OCI-LY3 (cell line): ENCODE results near the gene GALNT2.

Experiments used
- H2AFZ ChIP-seq: fragments of 200-600, 300-600 bp; shearing (Covaris generic); 2 replicates; pipeline ENCODE4 v1.6.0; 2014; ENCODE audit warnings: antibody characterized with exemption, low read depth, low read length
- H3K27ac ChIP-seq: fragments of 200-600, 300-600 bp; sonication (generic); 2 replicates; pipeline ENCODE4 v1.5.1; 2014; ENCODE audit warnings: mild to moderate bottlenecking, low read length, moderate library complexity, mixed read lengths
- H3K27me3 ChIP-seq: fragments of 200-600, 300-600 bp; sonication (generic); 2 replicates; pipeline ENCODE4 v1.6.1; 2014; ENCODE audit warnings: low read depth, low read length, mixed read lengths
- H3K36me3 ChIP-seq: fragments of 200-600, 300-600 bp; sonication (generic); replicated peaks from 2 replicates; pipeline ENCODE3; 2014; ENCODE audit warnings: low read depth, low read length, mixed read lengths
- H3K4me1 ChIP-seq: fragments of 300-600, 200-600 bp; sonication (generic); 2 replicates; pipeline ENCODE4 v1.6.1; 2014; ENCODE audit warnings: low read length, mixed read lengths
- H3K4me2 ChIP-seq: fragments of 200-600, 300-600 bp; sonication (generic); 2 replicates; pipeline ENCODE4 v1.6.1; 2014; ENCODE audit warnings: low read length, mixed read lengths
- H3K4me3 ChIP-seq: fragments of 300-600, 200-600 bp; sonication (generic); 2 replicates; pipeline ENCODE4 v1.5.1; 2014; ENCODE audit warnings: antibody characterized with exemption, mild to moderate bottlenecking, low read length, moderate library complexity
- H3K79me2 ChIP-seq: fragments of 300-600, 200-600 bp; shearing (Covaris generic); 2 replicates; pipeline ENCODE4 v1.6.1; 2014; ENCODE audit warnings: mild to moderate bottlenecking, low read length, mixed read lengths
- H3K9ac ChIP-seq: fragments of 300-600, 200-600 bp; shearing (Covaris generic); 2 replicates; pipeline ENCODE4 v1.6.0; 2014; ENCODE audit warnings: mild to moderate bottlenecking, low read length, moderate library complexity
- H3K9me3 ChIP-seq: fragments of 200-600, 300-600 bp; shearing (Covaris generic); 2 replicates; pipeline ENCODE4 v1.6.1; 2014; ENCODE audit warnings: low read length, mixed read lengths; ENCODE audit not compliant: insufficient read depth
- H4K20me1 ChIP-seq: fragments of 200-600, 300-600 bp; sonication (generic); 2 replicates; pipeline ENCODE4 v1.6.1; 2016; ENCODE audit warnings: low read length, mixed read lengths; ENCODE audit not compliant: insufficient read depth
- EZH2phosphoT487 ChIP-seq: fragments of 200-600 bp; shearing (Covaris generic); IDR thresholded peaks from 2 replicates; pipeline ENCODE4 v1.6.1; 2018; ENCODE audit warnings: antibody characterized with exemption, mixed run types, low read depth
- TF ChIP-seq, protein P1 (sequence below): fragments of 200-600, 300-600 bp; sonication (generic); IDR thresholded peaks from 2 replicates; pipeline ENCODE4 v1.5.1; 2014; ENCODE audit warnings: antibody characterized with exemption, low read length, low read depth

The GALNT2 gene

DNA sequence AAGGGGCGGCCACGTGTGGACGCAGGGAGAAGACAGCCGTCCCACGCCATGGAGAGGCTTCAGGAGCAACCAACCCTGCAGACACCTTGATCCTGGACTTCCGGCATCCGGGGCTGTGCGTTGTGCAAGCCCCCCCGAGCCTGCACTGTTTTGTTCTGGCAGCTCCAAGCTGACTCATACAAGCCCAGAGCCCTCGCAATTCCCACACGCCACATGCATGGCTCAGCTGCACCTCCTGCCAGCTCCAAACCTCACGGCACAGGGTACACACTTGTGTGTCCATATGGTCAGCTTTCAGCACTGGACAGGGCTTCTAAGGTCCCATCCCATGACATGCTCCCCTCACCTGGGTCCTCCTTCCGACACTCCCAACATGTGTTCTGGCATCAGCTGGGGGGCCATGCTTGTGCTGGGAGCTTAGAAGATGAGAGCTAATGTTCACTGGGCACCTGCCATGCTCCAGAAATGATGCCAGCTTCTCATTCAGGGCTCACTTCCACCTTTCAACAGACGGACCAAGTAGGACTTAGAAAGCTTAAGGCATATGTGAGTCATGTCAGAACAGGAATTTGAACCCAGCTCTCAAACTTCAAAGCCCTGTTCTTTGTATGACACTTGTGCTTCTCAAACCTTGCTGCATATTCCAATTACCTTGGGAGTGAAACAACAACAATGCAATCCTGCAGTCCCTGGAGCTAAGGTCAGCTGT is 221.8 kb downstream of the GALNT2 start:
- TF ChIP-seq, protein P1, sequence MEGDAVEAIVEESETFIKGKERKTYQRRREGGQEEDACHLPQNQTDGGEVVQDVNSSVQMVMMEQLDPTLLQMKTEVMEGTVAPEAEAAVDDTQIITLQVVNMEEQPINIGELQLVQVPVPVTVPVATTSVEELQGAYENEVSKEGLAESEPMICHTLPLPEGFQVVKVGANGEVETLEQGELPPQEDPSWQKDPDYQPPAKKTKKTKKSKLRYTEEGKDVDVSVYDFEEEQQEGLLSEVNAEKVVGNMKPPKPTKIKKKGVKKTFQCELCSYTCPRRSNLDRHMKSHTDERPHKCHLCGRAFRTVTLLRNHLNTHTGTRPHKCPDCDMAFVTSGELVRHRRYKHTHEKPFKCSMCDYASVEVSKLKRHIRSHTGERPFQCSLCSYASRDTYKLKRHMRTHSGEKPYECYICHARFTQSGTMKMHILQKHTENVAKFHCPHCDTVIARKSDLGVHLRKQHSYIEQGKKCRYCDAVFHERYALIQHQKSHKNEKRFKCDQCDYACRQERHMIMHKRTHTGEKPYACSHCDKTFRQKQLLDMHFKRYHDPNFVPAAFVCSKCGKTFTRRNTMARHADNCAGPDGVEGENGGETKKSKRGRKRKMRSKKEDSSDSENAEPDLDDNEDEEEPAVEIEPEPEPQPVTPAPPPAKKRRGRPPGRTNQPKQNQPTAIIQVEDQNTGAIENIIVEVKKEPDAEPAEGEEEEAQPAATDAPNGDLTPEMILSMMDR, result no peak
- no peak for TF ChIP-seq EZH2phosphoT487
- H3K27ac ChIP-seq, result no peak overlapping the region
- no peak overlapping the region for H3K4me2 ChIP-seq

DNA sequence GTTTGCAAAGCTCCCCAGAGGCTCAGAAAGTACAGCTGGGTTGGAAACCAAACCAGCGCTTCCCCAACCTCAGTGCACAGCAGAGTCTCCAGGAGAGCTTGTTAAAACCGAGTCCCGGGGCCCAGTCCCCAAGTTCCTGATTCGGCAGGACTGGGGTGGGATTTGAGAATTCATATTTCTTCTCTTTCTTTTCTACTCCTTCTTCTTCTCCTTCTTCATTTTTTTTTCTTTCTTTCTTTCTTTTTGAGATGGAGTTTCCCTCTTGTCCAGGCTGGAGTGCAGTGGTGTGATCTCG is 222.3 kb downstream of the GALNT2 start:
- Histone ChIP-seq H2AFZ (no peak overlapping the region), H3K79me2 (no peaks in the 10 kb centered on the region), H3K9me3 (no peaks in the 10 kb centered on the region), H3K27me3 (0 out of 2 replicates have a peak, but pooled peaks cover 3% of the 10 kb centered on the region), H3K27ac (no peak overlapping the region), H3K4me3 (no peak overlapping the region), H4K20me1 (no peaks in the 10 kb centered on the region), H3K4me1 (peaks cover 6% of the 10 kb centered on the region), H3K4me2 (no peak overlapping the region), H3K36me3 (no peaks in the 10 kb centered on the region), H3K9ac (no peak overlapping the region)
- no peak for TF ChIP-seq EZH2phosphoT487
- TF ChIP-seq, protein P1, result no peak

More for the DNA sequence above, 221.8 kb downstream of the GALNT2 start:
- Histone ChIP-seq H3K9ac (no peak overlapping the region), H3K36me3 (no peaks in the 10 kb centered on the region), H3K9me3 (no peaks in the 10 kb centered on the region), H3K27me3 (0 out of 2 replicates have a peak, but pooled peaks cover 3% of the 10 kb centered on the region), H4K20me1 (no peaks in the 10 kb centered on the region), H3K4me3 (no peak overlapping the region), H2AFZ (no peak overlapping the region), H3K79me2 (no peaks in the 10 kb centered on the region), H3K4me1 (peaks cover 6% of the 10 kb centered on the region)

DNA sequence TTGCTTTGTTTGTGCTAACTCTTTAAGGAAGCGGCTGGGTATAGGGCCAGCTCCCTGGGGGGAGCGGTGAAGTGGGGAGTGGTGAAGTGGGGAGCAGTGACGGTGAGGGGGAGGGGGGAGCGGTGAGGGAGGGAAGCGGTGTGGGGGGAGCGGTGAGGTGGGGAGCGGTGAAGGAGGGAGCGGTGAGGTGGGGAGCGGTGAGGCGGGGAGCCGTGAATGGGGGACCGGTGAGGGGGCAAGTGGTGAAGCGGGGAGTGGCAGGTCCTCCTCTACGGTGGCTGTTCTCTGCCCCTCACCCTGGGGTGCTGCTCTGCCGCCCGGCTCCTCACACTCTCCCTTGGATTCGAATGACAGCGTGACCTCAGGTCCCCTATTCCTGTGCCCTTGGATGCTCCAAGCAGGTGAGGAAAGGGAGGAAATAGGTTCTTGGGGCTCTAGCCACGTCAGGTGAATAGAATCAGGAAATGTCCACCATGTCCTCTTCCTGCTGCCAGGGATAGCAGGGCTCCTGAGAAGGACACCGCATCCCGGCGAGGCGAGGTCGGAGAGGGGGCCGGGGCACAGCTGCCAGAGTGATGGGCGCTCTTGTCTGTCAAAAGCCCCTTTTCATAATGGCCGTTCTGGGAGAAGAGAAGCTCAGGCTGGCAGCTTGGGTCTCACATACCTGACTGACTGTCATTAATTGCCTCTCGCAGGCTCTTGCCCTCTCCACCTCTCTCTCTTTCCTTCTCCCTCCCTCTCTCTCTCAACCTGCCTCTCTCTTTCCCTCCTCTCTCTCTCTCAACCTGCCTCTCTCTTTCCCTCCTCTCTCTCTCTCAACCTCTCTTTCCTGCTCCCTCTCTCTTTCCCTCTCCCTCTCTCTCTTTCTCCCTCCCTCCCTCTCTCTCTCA is 224.9 kb downstream of the GALNT2 start:
- Histone ChIP-seq H3K9me3 (no peaks in the 10 kb centered on the region), H3K27ac (no peak overlapping the region), H3K4me3 (no peak overlapping the region), H3K9ac (no peak overlapping the region), H3K27me3 (peaks cover 3% of the 10 kb centered on the region; the same call in 1 of the 2 replicates), H3K4me1 (peaks cover 6% of the 10 kb centered on the region), H3K79me2 (no peaks in the 10 kb centered on the region), H4K20me1 (no peaks in the 10 kb centered on the region), H3K36me3 (no peaks in the 10 kb centered on the region), H3K4me2 (no peak overlapping the region), H2AFZ (no peak overlapping the region)
- TF ChIP-seq, protein P1, result no peak
- TF ChIP-seq EZH2phosphoT487, result no peak

DNA sequence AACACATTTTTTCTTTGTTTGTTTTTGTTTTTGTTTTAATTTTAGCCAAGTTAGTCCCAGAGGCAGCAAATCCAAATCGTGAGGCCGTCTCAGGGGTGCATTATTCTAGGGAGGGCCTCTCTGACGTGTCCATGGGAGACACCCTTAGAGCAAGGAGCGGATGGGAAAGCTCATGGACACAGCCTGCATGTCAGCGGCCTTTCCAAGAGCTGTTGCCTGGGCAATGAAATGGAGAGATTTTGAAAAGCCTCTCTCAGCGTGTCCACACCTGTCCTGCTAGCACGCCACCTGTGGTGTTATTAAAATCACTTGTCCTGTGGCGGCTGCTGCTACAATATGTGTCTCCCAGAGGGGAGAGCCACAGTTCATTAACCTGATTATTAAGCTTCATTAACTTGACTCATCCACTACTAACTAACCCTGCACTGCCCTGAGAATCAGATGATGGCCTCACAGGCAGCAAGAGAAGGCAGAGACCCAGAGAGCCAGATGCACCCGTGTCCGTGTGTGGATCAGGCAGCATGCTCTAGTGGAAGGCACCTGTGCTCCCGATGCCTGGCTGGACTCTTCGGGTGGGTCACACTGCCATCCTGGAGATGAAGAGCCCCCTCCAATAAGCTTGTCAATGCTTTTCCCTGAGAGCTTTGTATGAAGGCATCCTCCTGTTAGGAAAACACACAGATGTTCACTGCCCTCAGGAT is 225.8 kb downstream of the GALNT2 start:
- no peak overlapping the region for H3K9ac ChIP-seq
- H3K4me2 ChIP-seq, result no peak overlapping the region
- peaks cover 3% of the 10 kb centered on the region; the same call in 1 of the 2 replicates for H3K27me3 ChIP-seq
- H3K4me3 ChIP-seq, result no peak overlapping the region
- H2AFZ ChIP-seq, result no peak overlapping the region
- H3K27ac ChIP-seq, result no peak overlapping the region
- no peaks in the 10 kb centered on the region for H3K79me2 ChIP-seq
- TF ChIP-seq, protein P1, result no peak
- no peak for TF ChIP-seq EZH2phosphoT487
- H3K4me1 ChIP-seq, result peaks cover 6% of the 10 kb centered on the region
- H3K36me3 ChIP-seq, result no peaks in the 10 kb centered on the region
- H4K20me1 ChIP-seq, result no peaks in the 10 kb centered on the region
- H3K9me3 ChIP-seq, result no peaks in the 10 kb centered on the region
